DMS 273 (cell line): ENCODE data around the gene SPHK2.

Experiments used
- DNase-seq: peaks from one replicate; lab custom pipeline; 2025; ENCODE audit not compliant: unreplicated experiment; lab: John Stamatoyannopoulos, UW

SPHK2 gene

DNA sequence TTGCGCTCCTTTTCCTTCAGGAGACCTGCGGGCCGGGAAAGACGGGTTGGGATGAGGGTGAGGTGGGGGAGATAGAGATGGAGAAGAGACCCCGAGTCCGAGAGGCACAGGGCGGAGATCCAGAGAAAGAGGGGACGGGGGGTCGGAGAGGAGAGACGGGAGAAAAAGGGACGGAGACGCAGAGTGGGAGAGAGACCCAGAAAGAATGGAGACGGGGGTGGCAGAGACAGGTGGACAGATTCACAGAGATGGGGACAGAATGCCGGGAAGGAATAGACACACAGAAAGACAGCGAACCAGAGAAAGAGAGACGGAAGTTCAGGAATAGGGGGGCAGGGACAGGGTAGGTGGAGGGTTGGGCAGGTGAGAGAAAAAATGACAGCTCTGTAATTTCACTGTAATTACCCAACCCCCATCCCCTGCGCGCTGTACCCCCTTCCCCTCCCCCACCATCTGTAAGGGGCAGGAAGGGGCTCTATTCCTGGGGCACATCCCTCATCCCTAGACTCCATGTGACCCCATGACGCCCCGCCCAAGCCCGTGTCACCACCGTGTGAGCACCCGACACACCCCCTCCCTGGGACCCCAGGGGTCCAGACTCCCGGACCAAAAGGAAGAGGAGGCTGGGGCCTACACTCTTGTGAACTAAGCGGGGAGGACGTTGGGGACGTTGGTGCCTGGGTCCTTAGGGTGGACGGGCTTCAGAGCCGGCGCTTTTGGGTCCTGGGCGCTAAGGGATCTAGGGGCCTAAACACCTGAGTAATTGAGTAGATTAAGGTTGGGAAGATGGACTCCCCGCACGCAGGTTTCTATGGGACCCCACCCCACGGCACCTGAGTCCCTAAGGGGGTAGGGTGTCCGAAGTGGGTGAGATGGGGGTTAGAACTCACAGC lies 16.9 kb downstream of the SPHK2 start:
- DNase-seq = peak; percentile 71

DNA sequence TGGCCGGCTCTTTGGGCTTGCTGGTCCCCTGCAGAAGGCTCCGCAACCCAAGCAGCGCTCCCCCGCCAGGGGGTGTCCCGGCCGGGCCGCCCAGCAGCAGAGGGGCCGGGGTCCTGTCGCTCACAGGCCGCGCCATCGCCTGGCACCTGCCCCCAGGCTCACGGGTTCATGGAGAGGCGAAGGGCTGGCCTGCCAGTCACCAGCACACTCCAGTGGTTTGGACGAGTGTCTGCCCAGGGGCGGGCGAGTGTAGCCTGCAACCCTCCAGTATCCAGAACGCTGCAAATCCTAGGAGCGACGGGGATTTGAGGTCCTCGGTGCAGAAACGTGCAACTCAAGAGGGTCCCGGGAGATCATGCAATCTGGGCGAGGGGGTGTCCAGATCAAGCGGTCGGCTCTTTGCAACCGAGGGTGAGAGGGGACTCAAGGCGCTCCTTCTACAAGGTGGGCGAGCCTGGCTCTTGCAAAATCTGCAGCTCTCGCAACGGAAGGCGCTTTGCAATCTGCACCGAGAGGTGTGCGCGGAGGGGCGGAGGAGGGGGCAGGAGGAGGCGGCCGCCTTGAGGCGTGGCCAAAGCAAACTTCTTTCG lies 17.6 kb downstream of the SPHK2 start, which contains the start of gene DBP:
Gene DBP (minus strand): TSS at position 521 of the 590 bp plus-strand sequence. CDS start 385 bp downstream, at position 136.
- DNase-seq = peak; percentile 89

DNA sequence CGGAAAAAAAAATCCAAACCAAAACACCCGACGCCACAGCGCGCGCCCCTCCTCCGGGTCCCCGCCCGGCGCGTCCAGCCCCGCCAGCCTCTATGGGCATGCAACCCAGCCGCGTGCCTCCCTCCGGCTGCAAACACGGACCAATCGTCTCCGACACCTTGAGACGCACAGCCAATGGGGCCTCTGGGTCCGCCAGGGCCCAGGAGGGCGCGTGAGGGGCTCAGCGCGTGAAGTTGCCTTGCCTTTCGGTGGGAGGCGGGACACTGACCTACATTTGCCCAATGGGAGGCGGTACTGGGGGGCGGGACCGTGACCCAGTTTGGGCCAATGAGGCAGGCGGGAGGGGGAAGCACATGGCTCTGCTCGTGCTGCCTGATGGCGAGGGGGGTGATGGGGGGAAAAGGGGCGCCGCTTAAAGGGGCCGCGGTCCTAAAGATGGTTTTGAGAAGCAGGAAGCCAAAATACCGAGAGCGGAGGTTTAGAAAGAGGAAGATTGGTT lies 18.2 kb downstream of the SPHK2 start:
- peak; percentile 100 for DNase-seq

DNA sequence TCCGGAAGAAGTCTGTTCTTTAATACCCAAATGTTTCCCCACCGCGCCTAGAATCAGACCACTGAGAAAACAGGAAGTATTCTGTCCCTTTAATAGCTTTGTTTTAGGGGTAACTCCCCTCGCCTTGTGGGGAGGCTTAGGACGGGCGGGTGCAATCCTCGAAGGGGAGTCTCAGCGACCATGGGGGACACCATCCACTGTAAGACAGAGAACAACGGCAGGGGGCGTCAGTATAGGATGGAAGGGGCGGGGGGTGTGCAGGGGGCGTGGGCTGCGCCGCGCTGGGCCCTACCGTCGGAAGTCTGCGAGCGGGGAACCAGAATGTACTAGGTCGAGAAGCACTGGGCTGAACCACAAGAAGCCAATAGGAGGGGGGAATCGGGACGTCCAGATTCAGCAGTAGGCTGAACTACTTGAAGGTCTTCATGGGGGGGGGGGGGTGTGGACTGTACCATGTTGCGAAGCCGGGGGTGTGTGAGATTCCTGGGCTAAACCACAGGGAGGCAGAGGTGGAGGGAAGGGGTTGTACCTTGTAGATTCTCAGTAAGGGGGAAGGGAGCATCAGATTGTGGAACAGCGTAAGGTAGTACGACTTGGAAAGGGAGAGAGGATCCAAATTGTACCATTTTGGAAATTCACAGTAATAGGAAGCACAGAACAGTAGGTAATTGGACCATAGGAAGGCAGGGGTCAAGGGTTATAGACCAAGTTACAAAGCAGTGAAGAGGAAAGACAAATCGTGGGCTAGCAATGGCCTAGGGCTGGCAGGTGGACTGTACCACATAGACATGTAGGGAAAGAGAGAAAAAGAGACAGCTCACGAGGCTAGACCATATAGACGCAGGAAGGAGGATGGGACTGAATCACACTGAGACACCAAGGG lies 18.9 kb downstream of the SPHK2 start:
- peak; percentile 97 for DNase-seq

DNA sequence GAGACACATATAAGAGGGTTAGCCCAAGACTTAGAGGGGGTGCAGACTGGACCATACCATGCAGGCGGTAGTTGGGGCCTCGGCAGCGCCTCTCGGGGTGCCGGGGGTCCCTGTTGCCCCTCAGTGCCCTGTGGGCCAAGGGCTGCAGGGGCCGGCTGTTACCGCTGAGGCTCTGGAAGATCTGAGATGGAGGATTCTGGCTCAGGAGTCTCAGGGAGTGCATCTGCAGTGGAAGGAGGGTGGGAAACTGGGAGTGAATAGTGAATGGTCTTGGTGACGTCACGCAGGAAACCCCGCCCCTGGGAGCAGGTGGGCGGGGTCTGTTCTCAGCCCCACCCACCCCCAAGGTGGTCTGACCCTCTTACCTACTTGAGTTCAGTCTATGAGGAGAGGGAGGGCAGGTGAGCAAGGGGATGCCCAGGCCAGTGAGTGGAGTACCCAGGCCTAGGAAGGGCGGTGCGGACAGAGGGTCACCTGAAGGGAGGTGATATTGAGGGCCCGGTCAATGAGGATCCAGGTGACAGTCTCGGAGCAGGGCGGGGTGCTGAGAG lies 19.6 kb downstream of the SPHK2 start:
- DNase-seq = peak; percentile 34

DNA sequence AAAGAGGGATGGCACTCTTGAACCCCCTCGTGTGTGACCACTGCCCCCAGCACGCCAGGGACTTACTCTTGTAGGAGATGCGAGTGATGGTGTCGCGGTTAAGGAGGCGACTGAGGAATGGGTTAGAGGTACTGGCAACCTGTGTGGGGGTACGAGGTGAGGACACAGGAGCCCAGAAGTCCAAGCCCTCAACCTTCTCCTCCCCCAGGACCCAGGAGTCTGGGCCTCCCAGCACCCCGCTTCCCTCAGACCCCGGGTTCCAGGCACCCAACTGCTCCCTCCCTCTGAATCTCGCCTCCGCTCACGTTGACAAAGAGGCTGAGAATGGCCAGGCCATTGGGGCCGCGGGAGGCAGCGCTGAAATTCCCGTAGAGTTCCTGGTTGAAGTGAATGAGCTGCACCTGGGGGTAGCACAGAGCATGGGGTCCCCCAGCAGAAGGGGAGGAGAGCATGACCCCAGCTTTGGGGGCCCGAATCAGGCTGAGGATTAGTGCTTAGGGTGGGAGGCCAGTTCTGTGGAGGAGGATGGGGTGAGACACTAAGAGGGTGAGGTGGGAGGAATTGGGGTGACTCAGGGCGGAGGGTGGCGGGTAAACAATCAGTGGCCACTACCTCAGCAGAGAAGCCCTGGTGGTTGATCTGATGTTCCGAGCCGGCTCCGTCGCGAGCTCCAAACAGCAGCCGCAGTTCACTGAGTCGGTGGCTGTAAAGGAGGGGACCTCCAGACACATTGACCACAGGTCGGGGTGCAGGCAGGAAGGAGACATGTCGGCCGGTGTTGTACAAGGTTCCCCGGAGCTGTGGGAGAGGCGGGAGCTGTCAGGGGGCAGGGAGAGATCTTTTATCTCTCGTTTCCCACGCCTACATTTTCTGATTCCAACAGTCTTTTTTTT lies 20.4 kb downstream of the SPHK2 start:
- no peak for DNase-seq

DNA sequence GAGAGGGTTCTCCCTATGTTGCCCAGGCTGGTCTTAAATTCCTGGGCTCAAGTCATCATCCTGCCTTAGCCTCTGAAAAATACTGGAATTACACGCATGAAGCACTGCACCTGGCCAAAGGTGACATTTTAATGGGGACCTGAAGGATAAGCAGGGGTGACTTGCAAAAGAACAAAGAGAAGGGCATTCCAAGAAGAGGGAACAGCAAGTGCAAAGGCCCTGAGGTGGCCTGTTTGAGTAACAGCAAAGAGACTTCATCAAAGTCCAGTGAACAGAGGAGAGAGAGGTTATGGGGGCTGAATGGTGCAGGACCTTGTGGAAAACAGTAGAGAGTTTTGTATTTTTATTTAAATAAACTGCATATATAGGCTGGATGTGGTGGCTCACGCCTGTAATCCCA lies 22.5 kb downstream of the SPHK2 start:
- no peak for DNase-seq

DNA sequence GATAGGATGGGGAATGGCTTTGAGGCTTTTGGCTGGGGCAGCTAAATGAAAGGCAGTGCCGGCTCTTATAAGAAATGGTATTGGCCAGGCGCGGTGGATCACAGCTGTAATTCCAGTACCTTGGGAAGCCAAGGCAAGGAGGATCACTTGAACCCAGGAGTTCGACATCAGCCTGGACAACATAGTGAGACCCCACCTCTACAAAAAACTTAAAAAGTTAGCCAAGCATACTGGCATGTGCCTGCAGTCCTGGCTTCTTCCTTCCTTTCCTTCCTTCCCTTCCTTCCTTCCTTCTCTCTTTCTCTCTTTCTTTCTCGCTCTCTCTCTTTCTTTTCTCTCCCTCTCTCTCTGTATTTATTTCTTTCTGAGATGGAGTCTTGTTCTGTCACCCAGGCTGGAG lies 23.6 kb downstream of the SPHK2 start:
- no peak for DNase-seq

DNA sequence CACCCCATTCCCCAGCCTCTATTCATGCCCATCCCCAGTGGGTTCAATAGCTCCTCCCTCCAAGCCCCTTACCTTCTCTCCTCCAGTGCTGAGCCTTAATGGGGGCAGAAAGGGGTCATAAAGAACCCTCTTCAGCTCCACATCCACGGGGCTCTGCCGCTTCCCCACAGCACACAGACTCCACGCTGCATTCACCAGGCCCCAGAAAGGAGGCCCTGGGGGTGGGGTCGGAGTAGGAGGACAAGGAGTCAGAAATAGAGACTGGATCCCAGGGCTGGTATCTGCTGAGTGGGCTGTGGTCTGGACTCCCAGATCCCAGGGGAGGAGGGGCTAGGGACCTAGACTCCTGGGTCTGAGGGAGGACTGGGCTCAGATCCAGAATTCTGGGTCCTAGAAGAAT lies 25.0 kb downstream of the SPHK2 start:
- DNase-seq = no peak

DNA sequence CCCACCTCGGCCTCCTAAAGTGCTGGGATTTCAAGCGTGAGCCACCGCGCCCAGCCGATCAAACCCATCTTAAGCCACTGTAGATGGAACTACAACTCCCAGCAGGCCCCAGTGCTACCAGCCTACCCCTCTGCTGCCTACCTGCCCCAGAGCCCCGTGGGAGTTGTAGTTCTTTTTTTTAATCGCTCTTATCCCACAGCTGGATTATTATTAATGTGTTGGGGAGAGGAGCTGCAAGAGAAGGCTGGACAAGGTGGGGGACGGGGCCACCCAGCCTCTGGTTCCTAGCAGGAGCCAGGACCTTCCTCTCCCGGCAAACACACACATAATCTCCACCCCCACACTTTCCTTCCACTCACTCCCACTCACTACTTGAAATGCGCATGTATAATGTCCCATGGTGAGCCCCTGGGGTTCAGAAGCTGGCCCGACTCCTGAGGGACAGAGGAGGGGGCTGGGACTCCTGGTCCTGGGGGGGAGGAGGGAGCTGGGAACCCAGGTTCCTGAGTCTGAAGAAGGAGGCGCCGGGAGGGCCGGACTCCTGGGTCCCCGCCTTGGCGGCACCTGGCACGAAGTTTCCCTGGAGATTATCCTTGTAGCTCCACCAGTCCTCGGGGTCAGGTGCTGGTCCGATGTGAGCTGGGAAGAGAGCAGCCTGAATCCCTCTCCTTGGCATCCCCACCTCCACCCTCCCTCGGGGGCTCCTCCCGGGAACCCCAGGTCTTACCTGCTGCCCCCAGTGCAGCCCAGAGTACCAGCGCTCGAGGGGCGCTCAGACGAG lies 25.7 kb downstream of the SPHK2 start:
- peak; percentile 91 for DNase-seq

DNA sequence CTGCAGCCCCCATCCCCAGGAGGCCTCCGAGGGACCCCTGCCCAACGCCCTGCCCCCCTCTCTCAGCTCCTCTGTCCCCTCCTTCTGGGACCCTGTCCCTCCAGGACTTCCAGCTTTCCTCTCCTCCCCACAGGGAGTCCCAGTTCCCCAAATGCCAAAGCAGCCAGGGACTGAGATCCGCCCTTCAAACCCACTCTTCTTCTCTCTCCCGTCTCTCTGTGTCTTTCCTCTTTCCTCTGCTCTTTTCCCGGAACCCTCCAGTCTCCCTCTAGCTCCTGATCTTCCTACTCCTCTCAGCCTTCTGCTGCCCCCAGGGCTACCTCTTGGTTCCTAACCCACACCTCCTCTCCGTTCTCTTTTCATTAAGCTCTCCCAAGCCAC lies 26.3 kb downstream of the SPHK2 start:
- DNase-seq = peak; percentile 88

DNA sequence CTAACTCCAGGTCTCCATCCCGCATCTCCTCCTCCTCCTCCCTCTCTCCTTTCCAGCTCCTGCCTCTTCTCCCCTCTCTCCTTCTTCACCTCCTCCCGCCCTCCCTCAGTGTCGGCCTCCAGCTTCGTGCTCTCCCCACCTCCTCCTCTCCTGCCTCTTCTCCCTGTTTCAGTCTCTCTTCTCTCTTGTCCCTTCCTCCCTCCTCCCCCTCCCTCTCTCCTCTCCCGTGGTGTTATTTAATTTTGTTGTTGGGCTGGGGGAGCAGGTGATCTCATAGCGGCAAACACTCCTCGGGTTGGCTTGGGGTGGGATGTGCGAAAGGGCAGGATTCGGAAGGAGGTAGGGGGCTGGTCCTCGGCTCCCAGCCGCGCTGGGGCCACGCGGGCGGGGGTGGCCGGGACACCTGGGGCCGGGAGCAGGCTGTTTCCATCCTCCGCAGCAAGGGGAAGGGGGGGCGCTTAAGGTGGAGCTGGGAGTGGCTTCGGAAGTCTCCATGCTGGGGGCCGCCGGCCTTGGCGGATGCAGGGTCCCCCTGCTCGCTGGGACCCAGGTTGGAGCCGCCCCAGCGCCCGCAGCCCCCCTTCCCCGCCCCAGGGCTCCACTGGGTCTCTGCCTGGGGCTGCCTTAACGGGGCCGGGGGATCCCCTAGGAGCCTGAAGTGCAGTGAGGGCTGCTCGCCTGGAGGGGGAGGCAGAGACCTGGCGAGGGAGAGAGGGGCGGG lies 26.9 kb downstream of the SPHK2 start, which contains the start of gene CA11:
Gene CA11 (minus strand): TSS at position 187 of the 721 bp plus-strand sequence. CDS start 555 bp downstream, outside the sequence.
- DNase-seq = peak; percentile 98

DNA sequence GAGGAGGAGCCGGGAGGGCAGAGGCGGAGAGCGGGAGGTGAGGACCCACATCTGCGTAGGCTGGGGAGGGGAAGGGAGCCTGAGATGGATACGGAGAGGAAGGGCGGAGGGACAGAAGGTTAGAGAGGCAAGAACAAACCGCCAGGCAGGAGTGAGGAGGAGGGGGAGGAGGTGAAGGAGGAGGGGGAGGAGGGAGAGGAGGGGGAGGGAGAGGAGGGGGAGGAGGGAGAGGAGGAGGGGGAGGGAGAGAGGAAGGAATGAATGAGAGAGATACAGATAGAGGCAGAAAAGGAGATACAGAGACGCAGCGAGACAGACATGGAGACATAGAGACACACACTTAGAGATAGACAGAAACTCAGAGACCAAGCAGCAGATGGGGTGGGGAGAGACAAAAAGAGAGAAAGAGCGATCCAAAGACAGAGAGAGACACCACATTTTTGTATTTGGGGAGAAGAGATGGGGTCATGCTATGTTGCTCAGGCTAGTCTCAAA lies 27.5 kb downstream of the SPHK2 start:
- peak; percentile 59 for DNase-seq

DNA sequence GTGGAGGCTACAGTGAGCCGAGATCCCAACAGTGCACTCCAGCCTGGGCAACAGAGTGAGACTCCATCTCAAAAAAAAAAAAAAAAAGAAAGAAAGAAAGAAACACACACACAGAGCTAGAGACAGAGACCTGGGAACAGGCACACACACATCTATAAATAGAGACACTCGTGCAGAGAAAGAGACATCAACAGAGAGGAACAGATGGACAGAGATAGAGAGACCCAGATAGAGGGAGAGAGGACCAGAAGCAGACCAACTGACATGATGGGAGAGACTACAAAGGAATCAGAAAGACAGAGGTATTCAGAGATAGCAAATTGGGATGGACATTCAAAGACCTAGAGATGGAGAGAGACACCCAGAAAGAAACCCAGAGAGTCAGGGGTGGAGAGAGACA lies 28.8 kb downstream of the SPHK2 start:
- DNase-seq = peak; percentile 39

DNA sequence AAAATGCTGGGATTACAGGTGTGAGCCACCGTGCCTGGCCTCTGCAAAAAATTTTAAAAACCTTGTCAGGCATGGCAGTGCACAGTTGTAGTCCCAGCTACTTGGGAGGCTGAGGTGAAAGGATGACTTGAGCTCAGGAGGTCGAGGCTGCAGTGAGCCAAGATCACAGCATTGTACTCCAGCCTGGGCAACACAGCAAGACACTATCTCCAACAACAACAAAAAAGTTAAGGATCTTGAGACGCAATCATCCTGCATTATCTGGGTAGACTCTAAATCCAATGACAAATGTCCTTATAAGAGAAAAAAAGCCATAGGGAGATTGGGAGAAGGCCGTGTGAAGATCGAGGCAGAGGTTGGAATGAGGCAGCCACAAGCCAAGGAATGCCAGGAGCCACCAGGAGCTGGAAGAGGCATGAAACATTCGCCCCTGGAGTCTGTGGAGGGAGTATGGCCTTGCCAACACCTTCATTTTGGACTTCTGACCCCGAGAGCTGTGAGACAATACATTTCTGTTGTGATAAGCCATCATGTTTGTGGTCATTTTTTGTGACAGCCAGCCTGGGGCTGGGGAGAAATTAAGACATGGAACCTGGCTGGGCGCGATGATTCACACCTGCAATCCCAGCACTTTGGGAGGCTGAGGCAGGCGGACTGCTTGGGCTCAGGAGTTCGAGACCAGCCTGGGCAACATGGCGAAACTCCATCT lies 31.8 kb downstream of the SPHK2 start:
- no peak for DNase-seq

DNA sequence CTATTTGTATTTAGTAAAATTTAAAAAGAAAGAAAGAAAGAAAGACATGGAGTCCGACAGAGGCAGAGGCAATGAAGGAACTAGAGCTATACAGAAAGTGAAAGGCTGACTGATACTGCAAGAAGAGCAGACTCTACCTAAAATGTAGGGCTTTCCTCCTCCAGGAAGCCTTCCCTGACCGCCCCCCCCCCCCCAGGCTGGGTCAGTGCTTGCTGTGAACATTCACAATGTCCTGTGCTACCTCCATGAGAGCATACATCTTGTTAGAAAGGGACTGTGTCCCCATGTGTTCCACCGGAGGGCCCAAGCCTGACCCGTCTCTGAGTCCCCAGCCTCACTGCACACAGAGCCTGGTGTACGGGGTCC lies 32.4 kb downstream of the SPHK2 start:
- no peak for DNase-seq

DNA sequence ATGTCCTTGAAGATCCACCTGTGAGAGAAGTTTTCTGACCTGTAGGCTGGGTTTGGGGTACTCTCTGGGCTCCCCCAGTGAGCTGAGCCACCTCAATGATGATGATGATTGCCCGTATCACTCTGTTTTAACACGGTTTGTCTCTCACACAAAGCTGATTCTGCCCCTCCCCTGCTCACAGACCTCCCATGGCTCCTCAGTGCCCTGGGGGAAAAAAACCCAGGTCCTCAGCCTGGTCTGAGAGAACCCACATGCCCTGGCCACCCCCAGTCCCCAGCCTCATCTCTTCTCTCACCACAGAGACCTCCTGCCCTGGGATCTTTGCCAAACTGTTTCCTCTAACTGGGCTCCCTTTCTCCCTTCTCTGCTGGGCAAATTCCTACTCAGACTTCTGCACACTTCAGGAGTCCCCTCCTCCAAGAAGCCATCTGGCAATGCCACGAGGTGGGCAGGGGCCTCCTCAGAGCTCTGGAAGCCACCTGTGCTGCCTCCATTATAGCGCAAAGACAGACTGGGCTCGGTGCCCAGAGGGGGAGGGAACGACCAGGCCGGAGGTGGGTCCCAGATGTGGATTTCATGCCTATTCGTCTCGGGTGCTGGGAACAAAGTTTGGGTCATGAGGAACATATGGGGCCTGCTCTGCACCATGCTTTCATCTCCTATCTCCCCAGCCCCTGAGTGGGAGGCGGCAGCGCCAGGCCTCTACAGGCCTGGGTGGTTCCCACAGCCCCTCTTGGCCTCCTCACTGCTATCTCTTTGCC lies 35.2 kb downstream of the SPHK2 start:
- DNase-seq = peak; percentile 100
